Gastroesophageal sphincter (tissue), 4 donors: ENCODE results near the gene TELO2. TPM values are rescaled to one million over a fixed set of nuclear protein-coding genes. Genes with fewer than 3 reads are reported as not detected.

Experiments
- ATAC-seq: fragments of 150-250 bp; one replicate; pipeline ENCODE4 v1.9.1; 2016; ENCODE audit warnings: mild to moderate bottlenecking, moderate library complexity
- H3K27ac ChIP-seq, 4 donors: fragments of 200-600 bp; sonication (generic) in 3 of 4; 1 replicate in 3 of 4; 2 replicates in 1 of 4; pipeline ENCODE4 v1.5.1; 2016 to 2019
- H3K27me3 ChIP-seq: fragments of 200-600 bp; sonication (generic); one replicate; pipeline ENCODE4 v1.5.1; 2019
- H3K36me3 ChIP-seq, 2 donors: fragments of 200-600 bp; sonication (generic); one replicate each; pipeline ENCODE4 v1.5.1; 2019; ENCODE audit warnings: control low read depth in 1 of 2
- H3K4me1 ChIP-seq, 3 donors: fragments of 200-600 bp; sonication (generic); 1 replicate in 2 of 3; 2 replicates in 1 of 3; pipeline ENCODE4 v1.5.1; 2016 to 2019; ENCODE audit warnings: control low read depth in 2 of 3
- H3K4me3 ChIP-seq, 2 donors: fragments of 200-600 bp; sonication (generic); one replicate each; pipeline ENCODE4 v1.5.1; 2019; ENCODE audit warnings: mild to moderate bottlenecking in 1 of 2, moderate library complexity in 1 of 2
- H3K9me3 ChIP-seq, 3 donors: fragments of 200-600 bp; sonication (generic); one replicate each; pipeline ENCODE4 v1.5.1; 2017 to 2019; ENCODE audit warnings: control low read depth in 2 of 3
- CTCF ChIP-seq, 4 experiments: fragments of 200-600 bp in 2 of 4; fragments of 450-650 bp in 2 of 4; sonication (generic) in 1 of 4; IDR thresholded peaks; one replicate each; pipeline ENCODE4 v1.5.1; 2017 to 2019; ENCODE audit warnings: antibody characterized with exemption in 4 of 4, mild to moderate bottlenecking in 2 of 4, moderate library complexity in 2 of 4
- EP300 ChIP-seq: sonication (generic); formaldehyde crosslinking; IDR thresholded peaks from one replicate; pipeline ENCODE4 v1.6.1; 2017; ENCODE audit warnings: antibody characterized with exemption, mild to moderate bottlenecking
- POLR2A ChIP-seq, 2 donors: fragments of 450-650 bp; IDR thresholded peaks; one replicate each; pipeline ENCODE4 v1.6.1; 2017; ENCODE audit warnings: antibody characterized with exemption in 2 of 2, mild to moderate bottlenecking in 2 of 2, moderate library complexity in 1 of 2
- POLR2AphosphoS5 ChIP-seq: sonication (generic); formaldehyde crosslinking; IDR thresholded peaks from one replicate; pipeline ENCODE4 v1.6.1; 2017; ENCODE audit warnings: antibody characterized with exemption
- WGBS, 2 donors: methylation state at CpG; one replicate each; pipeline ENCODE4 v1.1.5; 2018; ENCODE audit warnings: low coverage in 1 of 2; 5-methylcytosine and 5-hydroxymethylcytosine counted together
- total RNA-seq, 4 donors: library from RNA; depleted of rRNA; stranded (reverse); fragments of >200 nt; gene quantifications; one replicate each; pipeline ENCODE4 v1.1.0, GENCODE V29; 2016

Gene TELO2
- total RNA-seq, 4 donors from 2014 or later, result 10.9 to 33.9 (median 20.8) TPM

- Histone ChIP-seq H3K36me3 (no peaks in the 10 kb centered on the region), H3K9me3 (no peaks in the 10 kb centered on the region), H3K4me3 (no peak overlapping the region), H3K4me1 (peaks cover 0 to 56% (median 16%) of the 10 kb centered on the region in 3 donors), H3K27me3 (no peaks in the 10 kb centered on the region), H3K27ac (no peak overlapping the region)
- TF ChIP-seq EP300 (no peak), CTCF (IDR thresholded peaks at IDR 0.05) (no peak), POLR2AphosphoS5 (no peak), POLR2A (IDR thresholded peaks at IDR 0.05) (no peak)
- 39 to 69% methylated on average over 3 of the region's 3 CpGs for WGBS, 2 donors
- no peak for ATAC-seq
Measured at GRCh38 chr16:1472974-1473373, 20.2 kb upstream of the TELO2 start.

- Histone ChIP-seq H3K4me3 (peak overlapping the region; percentile 81 to 99), H3K9me3 (no peaks in the 10 kb centered on the region), H3K27me3 (no peaks in the 10 kb centered on the region), H3K4me1 (peaks cover 0 to 56% (median 16%) of the 10 kb centered on the region in 3 donors), H3K27ac (peak overlapping the region in 3 of 4 donors; percentile 94 to 98 (median 94)), H3K36me3 (no peaks in the 10 kb centered on the region)
- no peak for TF ChIP-seq CTCF (IDR thresholded peaks at IDR 0.05)
- no peak for TF ChIP-seq POLR2AphosphoS5
- TF ChIP-seq EP300, result no peak
- no peak for TF ChIP-seq POLR2A (IDR thresholded peaks at IDR 0.05)
- WGBS, 2 donors, result 13 to 31% methylated on average over 8 to 13 of the region's 57 CpGs
- peak; percentile 2 for ATAC-seq
Measured at GRCh38 chr16:1474082-1474795, 18.9 kb upstream of the TELO2 start.

GRCh38 chr16:1474796-1475551 lies 18.2 kb upstream of the TELO2 start, which contains the start of gene CLCN7:
CLCN7 (minus strand) TSS chr16:1475028; CDS start chr16:1474974, 54 bp downstream.
- Histone ChIP-seq H3K4me1 (peaks cover 0 to 51% (median 16%) of the 10 kb centered on the region in 3 donors), H3K27me3 (no peaks in the 10 kb centered on the region), H3K27ac (peak within 1 kb of the TSS; percentile 82 to 98 (median 94)), H3K36me3 (no peaks in the 10 kb centered on the region), H3K9me3 (no peaks in the 10 kb centered on the region), H3K4me3 (peak within 1 kb of the TSS; percentile 81 to 99)
- ATAC-seq, result peak; percentile 92
- WGBS, 2 donors, result no CpG with 5 or more reads among the region's 99 CpGs
- TF ChIP-seq CTCF (IDR thresholded peaks at IDR 0.05), result peak in 1 of 4 experiments; percentile 27
- peak; percentile 88 for TF ChIP-seq POLR2AphosphoS5
- TF ChIP-seq EP300, result no peak
- peak; percentile 96 for TF ChIP-seq POLR2A (IDR thresholded peaks at IDR 0.05)

- ATAC-seq, result no peak
- H3K9me3 ChIP-seq, result no peaks in the 10 kb centered on the region
- TF ChIP-seq CTCF (IDR thresholded peaks at IDR 0.05), result no peak
- TF ChIP-seq POLR2A (IDR thresholded peaks at IDR 0.05), result no peak
- no peak for TF ChIP-seq POLR2AphosphoS5
- TF ChIP-seq EP300, result no peak
- no peaks in the 10 kb centered on the region for H3K27me3 ChIP-seq
- peaks cover 0 to 45% (median 16%) of the 10 kb centered on the region in 3 donors for H3K4me1 ChIP-seq
- H3K4me3 ChIP-seq, result peak overlapping the region; percentile 81 to 99
- H3K36me3 ChIP-seq, result no peaks in the 10 kb centered on the region
- H3K27ac ChIP-seq, result peak overlapping the region; percentile 82 to 98 (median 94)
- WGBS, 2 donors, result 65 to 79% methylated on average over 9 to 10 of the region's 15 CpGs
Measured at GRCh38 chr16:1475552-1476114, 17.5 kb upstream of the TELO2 start.
